Gastroesophageal sphincter (tissue), 4 donors: ENCODE results near the gene FANCC. TPM values are rescaled to one million over a fixed set of nuclear protein-coding genes. Genes with fewer than 3 reads are reported as not detected.
A peak's percentile ranks its signal among the peaks of the same experiment; 100 is the strongest.

ENCODE experiments used
- ATAC-seq: fragments of 150-250 bp; one replicate; pipeline ENCODE4 v1.9.1; 2016; ENCODE audit warnings: mild to moderate bottlenecking, moderate library complexity
- H3K27ac ChIP-seq, 4 donors: fragments of 200-600 bp; sonication (generic) in 3 of 4; 1 replicate in 3 of 4; 2 replicates in 1 of 4; pipeline ENCODE4 v1.5.1; 2016 to 2019
- H3K27me3 ChIP-seq: fragments of 200-600 bp; sonication (generic); one replicate; pipeline ENCODE4 v1.5.1; 2019
- H3K36me3 ChIP-seq, 2 donors: fragments of 200-600 bp; sonication (generic); one replicate each; pipeline ENCODE4 v1.5.1; 2019; ENCODE audit warnings: control low read depth in 1 of 2
- H3K4me1 ChIP-seq, 3 donors: fragments of 200-600 bp; sonication (generic); 1 replicate in 2 of 3; 2 replicates in 1 of 3; pipeline ENCODE4 v1.5.1; 2016 to 2019; ENCODE audit warnings: control low read depth in 2 of 3
- H3K4me3 ChIP-seq, 2 donors: fragments of 200-600 bp; sonication (generic); one replicate each; pipeline ENCODE4 v1.5.1; 2019; ENCODE audit warnings: mild to moderate bottlenecking in 1 of 2, moderate library complexity in 1 of 2
- H3K9me3 ChIP-seq, 3 donors: fragments of 200-600 bp; sonication (generic); one replicate each; pipeline ENCODE4 v1.5.1; 2017 to 2019; ENCODE audit warnings: control low read depth in 2 of 3
- CTCF ChIP-seq, 4 experiments: fragments of 200-600 bp in 2 of 4; fragments of 450-650 bp in 2 of 4; sonication (generic) in 1 of 4; IDR thresholded peaks; one replicate each; pipeline ENCODE4 v1.5.1; 2017 to 2019; ENCODE audit warnings: antibody characterized with exemption in 4 of 4, mild to moderate bottlenecking in 2 of 4, moderate library complexity in 2 of 4
- EP300 ChIP-seq: sonication (generic); formaldehyde crosslinking; IDR thresholded peaks from one replicate; pipeline ENCODE4 v1.6.1; 2017; ENCODE audit warnings: antibody characterized with exemption, mild to moderate bottlenecking
- POLR2A ChIP-seq, 2 donors: fragments of 450-650 bp; IDR thresholded peaks; one replicate each; pipeline ENCODE4 v1.6.1; 2017; ENCODE audit warnings: antibody characterized with exemption in 2 of 2, mild to moderate bottlenecking in 2 of 2, moderate library complexity in 1 of 2
- POLR2AphosphoS5 ChIP-seq: sonication (generic); formaldehyde crosslinking; IDR thresholded peaks from one replicate; pipeline ENCODE4 v1.6.1; 2017; ENCODE audit warnings: antibody characterized with exemption
- WGBS, 2 donors: methylation state at CpG; one replicate each; pipeline ENCODE4 v1.1.5; 2018; ENCODE audit warnings: low coverage in 1 of 2; 5-methylcytosine and 5-hydroxymethylcytosine counted together
- total RNA-seq, 4 donors: library from RNA; depleted of rRNA; stranded (reverse); fragments of >200 nt; gene quantifications; one replicate each; pipeline ENCODE4 v1.1.0, GENCODE V29; 2016

The FANCC gene
- total RNA-seq, 4 donors from 2014 or later: 4.9 to 9.4 (median 7.4) TPM

GRCh38 chr9:95087659-95088242 is 229.8 kb downstream of the FANCC start:
- peak in 3 of 4 experiments; percentile 21 to 46 (median 34) for TF ChIP-seq CTCF (IDR thresholded peaks at IDR 0.05)
- no peak for TF ChIP-seq POLR2A (IDR thresholded peaks at IDR 0.05)
- TF ChIP-seq POLR2AphosphoS5: peak; percentile 17
- ATAC-seq: no peak
- Histone ChIP-seq H3K4me3 (no peak overlapping the region), H3K27me3 (no peaks in the 10 kb centered on the region), H3K9me3 (no peaks in the 10 kb centered on the region), H3K27ac (peak overlapping the region; percentile 7 to 89 (median 81)), H3K4me1 (peaks cover 8 to 100% (median 54%) of the 10 kb centered on the region in 3 donors), H3K36me3 (peaks cover 0 to 63% of the 10 kb centered on the region in 2 donors)
- 0 to 47% methylated on average over 1 to 4 of the region's 9 CpGs for WGBS, 2 donors

GRCh38 chr9:95086564-95086955 is 230.9 kb downstream of the FANCC start:
- Histone ChIP-seq H3K4me3 (no peak overlapping the region), H3K27me3 (no peaks in the 10 kb centered on the region), H3K27ac (peak overlapping the region in 3 of 4 donors; percentile 73 to 89 (median 87)), H3K9me3 (no peaks in the 10 kb centered on the region), H3K4me1 (peaks cover 5 to 100% (median 43%) of the 10 kb centered on the region in 3 donors), H3K36me3 (peaks cover 0 to 75% of the 10 kb centered on the region in 2 donors)
- no peak for ATAC-seq
- TF ChIP-seq POLR2A (IDR thresholded peaks at IDR 0.05) (no peak), POLR2AphosphoS5 (no peak), EP300 (no peak), CTCF (IDR thresholded peaks at IDR 0.05) (no peak)
- 68% methylated on average over 4 of the region's 8 CpGs; no CpG with 5 or more reads in 1 of the 2 donors for WGBS, 2 donors

GRCh38 chr9:95085861-95086563 is 231.5 kb downstream of the FANCC start:
- ATAC-seq: no peak

GRCh38 chr9:95085036-95085770 is 232.3 kb downstream of the FANCC start:
- ATAC-seq: no peak
- WGBS, 2 donors: 78 to 86% methylated on average over 10 to 11 of the region's 29 CpGs
- no peaks in the 10 kb centered on the region for H3K27me3 ChIP-seq
- TF ChIP-seq CTCF (IDR thresholded peaks at IDR 0.05) (no peak), POLR2AphosphoS5 (no peak), POLR2A (IDR thresholded peaks at IDR 0.05) (no peak), EP300 (no peak)
- H3K36me3 ChIP-seq: peaks cover 0 to 88% of the 10 kb centered on the region in 2 donors
- no peak overlapping the region for H3K4me3 ChIP-seq
- H3K9me3 ChIP-seq: no peaks in the 10 kb centered on the region
- H3K27ac ChIP-seq: peak overlapping the region; percentile 73 to 89 (median 81)
- peaks cover 0 to 100% (median 29%) of the 10 kb centered on the region in 3 donors for H3K4me1 ChIP-seq

More at GRCh38 chr9:95085861-95086563, 231.5 kb downstream of the FANCC start:
- WGBS, 2 donors: 79 to 80% methylated on average over 3 to 18 of the region's 40 CpGs
- Histone ChIP-seq H3K4me3 (no peak overlapping the region), H3K4me1 (peaks cover 0 to 100% (median 38%) of the 10 kb centered on the region in 3 donors), H3K9me3 (no peaks in the 10 kb centered on the region), H3K27me3 (no peaks in the 10 kb centered on the region), H3K27ac (peak overlapping the region in 3 of 4 donors; percentile 73 to 89 (median 87)), H3K36me3 (peaks cover 0 to 80% of the 10 kb centered on the region in 2 donors)
- TF ChIP-seq POLR2AphosphoS5 (no peak), CTCF (IDR thresholded peaks at IDR 0.05) (no peak), POLR2A (IDR thresholded peaks at IDR 0.05) (no peak), EP300 (no peak)
